Measurements from ENCODE around the gene LRIG1.

GRCh38 chr3:66544619-66545429, 44.0 kb upstream of the LRIG1 start:
- TF ChIP-seq, protein P1, sequence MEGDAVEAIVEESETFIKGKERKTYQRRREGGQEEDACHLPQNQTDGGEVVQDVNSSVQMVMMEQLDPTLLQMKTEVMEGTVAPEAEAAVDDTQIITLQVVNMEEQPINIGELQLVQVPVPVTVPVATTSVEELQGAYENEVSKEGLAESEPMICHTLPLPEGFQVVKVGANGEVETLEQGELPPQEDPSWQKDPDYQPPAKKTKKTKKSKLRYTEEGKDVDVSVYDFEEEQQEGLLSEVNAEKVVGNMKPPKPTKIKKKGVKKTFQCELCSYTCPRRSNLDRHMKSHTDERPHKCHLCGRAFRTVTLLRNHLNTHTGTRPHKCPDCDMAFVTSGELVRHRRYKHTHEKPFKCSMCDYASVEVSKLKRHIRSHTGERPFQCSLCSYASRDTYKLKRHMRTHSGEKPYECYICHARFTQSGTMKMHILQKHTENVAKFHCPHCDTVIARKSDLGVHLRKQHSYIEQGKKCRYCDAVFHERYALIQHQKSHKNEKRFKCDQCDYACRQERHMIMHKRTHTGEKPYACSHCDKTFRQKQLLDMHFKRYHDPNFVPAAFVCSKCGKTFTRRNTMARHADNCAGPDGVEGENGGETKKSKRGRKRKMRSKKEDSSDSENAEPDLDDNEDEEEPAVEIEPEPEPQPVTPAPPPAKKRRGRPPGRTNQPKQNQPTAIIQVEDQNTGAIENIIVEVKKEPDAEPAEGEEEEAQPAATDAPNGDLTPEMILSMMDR (IDR thresholded peaks at IDR 0.05; ENCODE audit: low read length) = no peak
- TF ChIP-seq EZH2 (optimal IDR thresholded peaks at IDR 0.05; ENCODE audit: low read depth, low read length) = no peak

All from MM.1S (cell line).